Common myeloid progenitor, CD34-positive (primary cell): ENCODE results near the gene GNG13.

Experiments used
- CTCF ChIA-PET: fragments of 350-600 bp; sonication (Branson Sonifier 250); formaldehyde crosslinking; loops from one replicate; lab custom pipeline; 2021; ENCODE audit warnings: antibody characterized with exemption; lab: Charles Lee
- POLR2A ChIA-PET: fragments of 350-600 bp; sonication (Branson Sonifier 250); formaldehyde crosslinking; loops from one replicate; lab custom pipeline; 2021; ENCODE audit warnings: antibody characterized with exemption; lab: Charles Lee
- DNase-seq, 3 donors: peaks; one replicate each; pipeline versions ENCODE4 v3.0.0 to v3.0.0-alpha.2; 2013
- H3K27ac ChIP-seq, 2 experiments: 1 replicate in 1 of 2; 2 replicates in 1 of 2; pipeline ENCODE4 v1.7.0; 2013; ENCODE audit warnings: inconsistent platforms in 2 of 2, low read length in 2 of 2, mild to moderate bottlenecking in 2 of 2, low read depth in 1 of 2, moderate library complexity in 1 of 2; ENCODE audit not compliant: severe bottlenecking in 2 of 2, insufficient read depth in 1 of 2, poor library complexity in 1 of 2
- H3K27me3 ChIP-seq, 5 experiments: replicated peaks in 2 of 5; 1 replicate in 3 of 5; 2 replicates in 2 of 5; pipeline versions ENCODE4 v1.6.1 to v1.7.0; 2013; ENCODE audit warnings: low read length in 4 of 5, mild to moderate bottlenecking in 2 of 5, moderate library complexity in 2 of 5, inconsistent platforms in 1 of 5; ENCODE audit not compliant: insufficient read depth in 5 of 5, control insufficient read depth in 4 of 5
- H3K36me3 ChIP-seq, 4 experiments: 1 replicate in 2 of 4; 2 replicates in 2 of 4; pipeline versions ENCODE4 v1.6.1 to v1.7.0; 2013; ENCODE audit warnings: low read length in 3 of 4, control low read depth in 1 of 4, mild to moderate bottlenecking in 1 of 4; ENCODE audit not compliant: control insufficient read depth in 4 of 4, insufficient read depth in 4 of 4
- H3K4me1 ChIP-seq, 4 experiments: 1 replicate in 3 of 4; 2 replicates in 1 of 4; pipeline versions ENCODE4 v1.6.1 to v1.7.1; 2013; ENCODE audit warnings: low read length in 3 of 4, mild to moderate bottlenecking in 3 of 4, control low read depth in 1 of 4, inconsistent platforms in 1 of 4, moderate library complexity in 1 of 4; ENCODE audit not compliant: control insufficient read depth in 4 of 4, insufficient read depth in 4 of 4; ENCODE audit errors: control extremely low read depth in 1 of 4
- H3K4me3 ChIP-seq, 7 experiments: 1 replicate in 4 of 7; 2 replicates in 3 of 7; pipeline versions ENCODE4 v1.5.1 to v1.7.0; 2013; ENCODE audit warnings: mild to moderate bottlenecking in 7 of 7, low read length in 6 of 7, moderate library complexity in 6 of 7, inconsistent platforms in 2 of 7, low read depth in 2 of 7, control low read depth in 1 of 7; ENCODE audit not compliant: insufficient read depth in 4 of 7, control insufficient read depth in 1 of 7; ENCODE audit errors: extremely low read depth in 1 of 7
- H3K9me3 ChIP-seq, 5 experiments: 1 replicate in 4 of 5; 2 replicates in 1 of 5; pipeline versions ENCODE4 v1.6.1 to v1.7.1; 2013; ENCODE audit warnings: low read length in 4 of 5, mild to moderate bottlenecking in 2 of 5, inconsistent platforms in 1 of 5, low read depth in 1 of 5, moderate library complexity in 1 of 5; ENCODE audit not compliant: control insufficient read depth in 4 of 5, insufficient read depth in 2 of 5; ENCODE audit errors: control extremely low read depth in 1 of 5
- WGBS: methylation state at CpG from one replicate; pipeline ENCODE4 v1.1.5; 2013; ENCODE audit not compliant: insufficient coverage; 5-methylcytosine and 5-hydroxymethylcytosine counted together

GNG13 gene

GRCh38 chr16:763369-764183 lies 37.0 kb downstream of the GNG13 start:
- CTCF ChIA-PET = interaction anchor here (1.0 kb wide), 1 partner anchor 22 kb away, joined by 4 read pairs; no protein-coding TSS in a partner anchor
- Histone ChIP-seq H3K36me3 (no peaks in the 10 kb centered on the region), H3K4me1 (peaks cover 0 to 7% (median 2%) of the 10 kb centered on the region in 4 experiments), H3K27me3 (no peaks in the 10 kb centered on the region), H3K9me3 (no peaks in the 10 kb centered on the region), H3K4me3 (no peak overlapping the region), H3K27ac (no peak overlapping the region)
- WGBS = 95% methylated on average over 14 of the region's 21 CpGs
- no peak for DNase-seq
- POLR2A ChIA-PET = no interaction called here

DNA sequence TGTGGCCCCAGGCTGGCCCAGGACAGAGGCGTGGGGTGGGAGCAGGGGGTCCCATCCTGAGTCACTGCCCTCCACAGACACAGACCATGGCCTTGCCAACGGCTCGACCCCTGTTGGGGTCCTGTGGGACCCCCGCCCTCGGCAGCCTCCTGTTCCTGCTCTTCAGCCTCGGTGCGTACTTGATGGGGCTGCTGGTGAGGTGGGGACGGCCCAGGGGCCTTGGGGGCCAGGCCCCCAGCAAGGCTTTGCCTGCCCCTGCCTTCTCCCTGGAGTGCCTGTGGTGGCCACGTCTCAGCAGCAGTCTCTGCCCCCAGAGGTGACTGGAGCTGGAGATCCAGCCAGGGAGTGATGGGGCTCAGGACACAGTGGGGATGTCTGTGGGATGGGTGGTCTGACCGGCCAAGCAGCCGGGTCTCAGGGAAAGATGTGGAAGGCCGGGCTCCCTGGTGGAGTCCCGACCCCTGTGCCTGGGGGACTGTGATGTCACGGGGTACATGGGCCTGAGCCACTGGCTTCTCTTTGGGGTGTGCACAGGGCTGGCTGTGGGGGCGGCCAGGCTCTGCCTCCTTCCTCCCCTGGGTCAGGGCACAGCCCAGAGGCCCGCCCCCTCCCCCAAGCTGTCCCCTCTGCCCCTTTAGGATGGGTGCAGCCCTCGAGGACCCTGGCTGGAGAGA lies 37.8 kb downstream of the GNG13 start:
- H3K27me3 ChIP-seq = no peaks in the 10 kb centered on the region
- ChIA-PET POLR2A (no interaction called here), CTCF (interaction anchor here (0.7 kb wide), 1 partner anchor 25 kb away, joined by 3 read pairs; no protein-coding TSS in a partner anchor)
- peaks cover 0 to 10% (median 5%) of the 10 kb centered on the region in 4 experiments for H3K4me1 ChIP-seq
- H3K9me3 ChIP-seq = no peaks in the 10 kb centered on the region
- no peak for DNase-seq
- no peak overlapping the region for H3K4me3 ChIP-seq
- WGBS = 96% methylated on average over 11 of the region's 17 CpGs
- no peak overlapping the region for H3K27ac ChIP-seq
- H3K36me3 ChIP-seq = no peaks in the 10 kb centered on the region

DNA sequence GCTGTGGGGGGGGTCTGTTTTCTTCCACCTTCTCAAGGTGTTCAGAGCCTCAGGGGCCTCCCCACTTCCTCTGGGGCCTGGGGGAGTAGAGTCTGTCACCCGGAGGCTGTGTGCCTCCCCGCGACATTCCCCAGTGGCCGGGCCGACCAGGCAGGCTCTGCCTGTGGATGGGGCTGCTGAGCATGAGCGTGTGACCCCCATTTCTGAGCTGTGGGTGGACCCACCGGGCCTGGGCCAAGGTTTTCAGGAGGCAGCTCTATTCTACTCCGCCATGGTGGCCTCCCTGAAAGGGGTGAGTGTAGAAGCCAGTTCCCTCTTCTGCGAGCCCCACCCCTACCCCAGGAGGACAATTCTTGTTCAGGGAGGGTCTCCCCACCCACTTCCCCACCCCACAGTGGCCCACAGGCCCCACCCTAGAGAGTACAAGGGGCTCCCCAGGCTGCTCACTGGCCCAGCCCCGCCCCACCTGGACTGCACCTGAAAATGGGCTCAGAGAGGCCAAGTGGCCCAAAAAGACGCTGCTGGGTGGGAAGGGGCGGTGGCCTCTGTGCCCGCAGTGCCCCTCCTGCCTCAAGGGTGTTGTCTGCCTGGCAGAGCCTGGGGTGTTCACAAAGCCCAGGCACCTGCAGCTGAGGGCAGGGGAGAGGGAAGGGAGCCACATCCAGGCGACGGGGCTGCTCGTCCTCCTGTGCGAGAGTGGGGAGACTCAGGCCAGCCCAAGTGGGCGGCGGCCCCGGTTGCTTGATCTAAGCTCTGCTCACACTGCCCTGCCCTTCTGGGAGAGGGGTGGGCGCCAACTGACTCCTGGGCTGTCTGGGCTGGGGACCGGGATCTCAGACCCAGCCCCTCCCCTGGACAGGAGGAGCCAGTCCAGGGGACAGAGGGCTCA lies 38.7 kb downstream of the GNG13 start:
- no peaks in the 10 kb centered on the region for H3K9me3 ChIP-seq
- POLR2A ChIA-PET = no interaction called here
- CTCF ChIA-PET = interaction anchor here (0.7 to 1.6 kb wide), 3 partner anchors 11 to 24 kb away, joined by 3 to 7 read pairs (median 3); no protein-coding TSS in a partner anchor
- 94% methylated on average over 18 of the region's 22 CpGs for WGBS
- H3K4me3 ChIP-seq = no peak overlapping the region
- no peaks in the 10 kb centered on the region for H3K27me3 ChIP-seq
- H3K36me3 ChIP-seq = no peaks in the 10 kb centered on the region
- peaks cover 0 to 14% (median 9%) of the 10 kb centered on the region in 4 experiments for H3K4me1 ChIP-seq
- no peak for DNase-seq
- H3K27ac ChIP-seq = no peak overlapping the region

DNA sequence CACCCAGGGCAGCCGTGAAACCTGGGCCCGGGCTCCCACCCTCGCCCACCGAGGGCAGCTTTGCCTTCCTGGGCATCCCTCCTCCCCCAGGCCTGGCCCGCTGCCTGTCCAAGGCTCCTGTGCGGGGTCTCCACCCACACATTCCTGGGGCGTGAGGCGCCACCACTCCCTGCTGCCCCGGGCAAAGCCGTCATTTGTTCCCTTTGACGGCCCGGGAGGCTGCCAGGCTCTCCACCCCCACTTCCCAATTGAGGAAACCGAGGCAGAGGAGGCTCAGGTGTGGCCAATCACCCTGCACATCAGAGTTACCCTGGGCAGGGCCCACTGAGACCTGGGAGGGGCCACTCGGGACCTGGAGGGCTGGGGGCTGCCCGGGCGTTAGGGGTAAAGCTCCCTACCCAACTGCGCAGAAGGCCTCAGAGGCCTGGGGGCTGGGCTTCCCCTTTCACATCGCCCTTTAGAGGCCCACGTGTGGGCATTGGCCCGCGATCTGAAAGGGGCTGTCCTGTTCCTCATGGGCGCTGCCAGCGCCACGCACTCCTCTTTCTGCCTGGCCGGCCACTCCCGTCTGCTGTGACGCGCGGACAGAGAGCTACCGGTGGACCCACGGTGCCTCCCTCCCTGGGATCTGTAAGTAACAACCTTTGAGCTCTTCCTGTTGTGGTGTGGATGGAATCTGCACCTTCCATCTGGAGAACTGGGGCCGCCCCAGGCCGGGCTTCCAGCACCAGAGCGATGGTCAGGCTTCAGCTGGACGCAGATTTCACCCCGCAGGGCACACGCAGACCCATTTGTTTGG lies 39.8 kb downstream of the GNG13 start, which contains the start of gene MSLN:
Gene MSLN (plus strand): TSS at position 190 of the 799 bp plus-strand sequence. CDS start 1,947 bp downstream, outside the sequence.
- ChIA-PET CTCF (interaction anchor here (1.0 to 1.6 kb wide), 3 partner anchors 10 to 24 kb away, joined by 3 to 7 read pairs (median 3); no protein-coding TSS in a partner anchor), POLR2A (no interaction called here)
- no peak for DNase-seq
- Histone ChIP-seq H3K9me3 (peaks cover 0 to 3% (median 0%) of the 10 kb centered on the region in 5 experiments), H3K4me1 (peaks cover 0 to 15% (median 11%) of the 10 kb centered on the region in 4 experiments), H3K4me3 (no peak within 1 kb of the TSS), H3K27me3 (no peaks in the 10 kb centered on the region), H3K36me3 (no peaks in the 10 kb centered on the region), H3K27ac (no peak within 1 kb of the TSS)
- WGBS = 94% methylated on average over 33 of the region's 37 CpGs

DNA sequence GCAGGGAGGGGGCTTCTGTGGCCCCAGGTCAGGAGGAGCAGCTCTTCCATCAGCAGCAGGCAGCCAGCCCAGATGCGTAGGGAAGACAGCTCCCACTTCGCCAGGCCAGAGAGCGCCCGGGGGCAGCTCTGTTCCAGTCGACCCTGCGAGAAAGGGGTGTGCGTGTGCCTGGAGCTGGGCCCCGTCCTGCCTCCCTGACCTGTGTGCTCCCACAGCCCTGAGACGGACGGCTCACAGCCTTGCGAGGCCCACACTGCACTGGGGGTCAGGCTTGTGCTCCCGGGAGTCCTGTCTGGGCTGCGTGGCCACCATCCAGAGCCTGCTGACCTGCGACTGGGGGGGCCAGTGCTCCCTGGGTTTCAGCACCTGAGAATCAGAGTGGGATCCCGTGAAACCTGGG lies 40.5 kb downstream of the GNG13 start:
- H3K9me3 ChIP-seq = peaks cover 0 to 3% (median 0%) of the 10 kb centered on the region in 5 experiments
- ChIA-PET POLR2A (no interaction called here), CTCF (interaction anchor here (0.9 to 1.5 kb wide), 5 partner anchors 9 to 50 kb away, joined by 3 to 7 read pairs (median 3); no protein-coding TSS in a partner anchor)
- 98% methylated on average over 11 of the region's 15 CpGs for WGBS
- H3K4me1 ChIP-seq = peaks cover 0 to 22% (median 17%) of the 10 kb centered on the region in 4 experiments
- no peaks in the 10 kb centered on the region for H3K27me3 ChIP-seq
- no peak overlapping the region for H3K27ac ChIP-seq
- no peak for DNase-seq
- no peak overlapping the region for H3K4me3 ChIP-seq
- no peaks in the 10 kb centered on the region for H3K36me3 ChIP-seq
